SU-DHL-6 (cell line): ENCODE data around the gene EPHA6.

Experiments
- EZH2phosphoT487 ChIP-seq: fragments of 200-600 bp; sonication (generic), shearing (Covaris generic); conservative IDR thresholded peaks from 2 replicates; pipeline ENCODE4 v1.6.1; 2018; ENCODE audit warnings: mild to moderate bottlenecking, antibody characterized with exemption, low read length, moderate library complexity, mixed read lengths
- TF ChIP-seq, protein P1 (sequence below): fragments of 200-600 bp; sonication (generic); IDR thresholded peaks from one replicate; pipeline ENCODE4 v1.5.1; 2017; ENCODE audit warnings: antibody characterized with exemption, mild to moderate bottlenecking, low read length, moderate library complexity; ENCODE audit not compliant: insufficient read depth, poor library complexity, severe bottlenecking

DNA sequence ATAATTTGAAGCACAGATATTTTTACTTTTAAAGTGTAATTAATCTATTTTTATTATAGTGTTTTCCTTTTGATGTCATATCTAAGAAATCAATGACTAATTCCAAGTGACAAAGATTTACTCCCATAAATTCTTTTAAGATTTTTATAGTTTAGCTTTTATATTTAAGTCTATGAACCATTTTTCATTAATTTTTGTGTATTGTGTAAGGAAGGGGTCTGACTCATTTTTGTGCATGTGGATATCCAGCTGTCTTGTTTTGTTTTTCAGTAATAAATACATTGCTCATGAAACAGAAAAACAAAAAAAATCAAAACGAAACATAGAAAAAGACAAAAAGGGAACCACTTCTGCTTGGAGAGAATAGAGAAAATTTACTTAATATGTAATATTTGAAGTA is 145.1 kb downstream of the EPHA6 start:
- TF ChIP-seq, protein P1, sequence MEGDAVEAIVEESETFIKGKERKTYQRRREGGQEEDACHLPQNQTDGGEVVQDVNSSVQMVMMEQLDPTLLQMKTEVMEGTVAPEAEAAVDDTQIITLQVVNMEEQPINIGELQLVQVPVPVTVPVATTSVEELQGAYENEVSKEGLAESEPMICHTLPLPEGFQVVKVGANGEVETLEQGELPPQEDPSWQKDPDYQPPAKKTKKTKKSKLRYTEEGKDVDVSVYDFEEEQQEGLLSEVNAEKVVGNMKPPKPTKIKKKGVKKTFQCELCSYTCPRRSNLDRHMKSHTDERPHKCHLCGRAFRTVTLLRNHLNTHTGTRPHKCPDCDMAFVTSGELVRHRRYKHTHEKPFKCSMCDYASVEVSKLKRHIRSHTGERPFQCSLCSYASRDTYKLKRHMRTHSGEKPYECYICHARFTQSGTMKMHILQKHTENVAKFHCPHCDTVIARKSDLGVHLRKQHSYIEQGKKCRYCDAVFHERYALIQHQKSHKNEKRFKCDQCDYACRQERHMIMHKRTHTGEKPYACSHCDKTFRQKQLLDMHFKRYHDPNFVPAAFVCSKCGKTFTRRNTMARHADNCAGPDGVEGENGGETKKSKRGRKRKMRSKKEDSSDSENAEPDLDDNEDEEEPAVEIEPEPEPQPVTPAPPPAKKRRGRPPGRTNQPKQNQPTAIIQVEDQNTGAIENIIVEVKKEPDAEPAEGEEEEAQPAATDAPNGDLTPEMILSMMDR = no peak
- TF ChIP-seq EZH2phosphoT487 = no peak
